HG03354 (cell line): ENCODE data around the gene HAGHL.
"Not testable (repeated sequence)": the region's sequence is repeated elsewhere in the genome, so short reads cannot be mapped to it uniquely, and the experiment has no call there.

Source experiments
- ATAC-seq: cut with Tn5 transposase; IDR thresholded peaks from one replicate; pipeline ENCODE4 v1.9.1; 2021; ENCODE audit warnings: mild to moderate bottlenecking; ENCODE audit not compliant: unreplicated experiment, poor library complexity, severe bottlenecking

The HAGHL gene

DNA sequence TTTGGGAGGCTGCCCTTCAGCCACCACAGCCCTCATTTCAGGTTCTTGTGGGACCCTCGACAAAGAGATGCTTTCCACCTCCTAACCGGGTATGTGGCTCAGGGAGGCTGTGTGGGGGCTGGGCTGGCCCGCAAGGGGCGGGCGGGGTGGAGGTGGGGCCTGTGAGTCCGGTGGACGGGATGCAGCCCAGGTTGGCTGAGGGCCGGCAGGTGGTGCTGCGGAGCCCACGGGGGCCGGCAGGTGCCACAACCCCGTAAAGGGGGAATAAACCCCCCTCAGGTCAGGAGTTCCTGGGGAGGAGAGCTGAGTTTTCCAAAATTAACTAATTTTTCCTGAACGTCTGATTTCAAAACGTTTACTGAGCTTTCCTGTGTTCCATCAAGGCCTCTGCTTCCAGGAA, 18.8 kb downstream of the HAGHL start:
- ATAC-seq = no peak

DNA sequence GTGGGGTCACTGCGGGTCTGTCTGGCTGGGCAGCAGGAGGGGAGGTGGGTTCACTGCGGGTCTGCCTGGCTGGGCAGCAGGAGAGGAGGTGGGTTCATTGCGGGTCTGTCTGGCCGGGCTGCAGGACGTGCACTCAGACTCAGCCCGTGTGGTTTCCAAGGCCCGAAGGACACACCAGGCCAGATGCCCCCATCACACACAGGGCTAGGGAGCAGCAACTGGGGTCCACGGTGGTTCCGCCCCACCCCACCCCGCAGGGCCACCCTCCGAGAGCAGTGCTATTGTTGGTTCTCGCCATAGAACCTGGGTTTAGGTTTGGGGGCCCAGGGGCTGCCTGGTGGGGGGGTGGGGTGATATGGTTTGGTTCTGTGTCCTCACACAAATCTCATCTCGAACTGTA, 19.7 kb downstream of the HAGHL start:
- no peak for ATAC-seq

DNA sequence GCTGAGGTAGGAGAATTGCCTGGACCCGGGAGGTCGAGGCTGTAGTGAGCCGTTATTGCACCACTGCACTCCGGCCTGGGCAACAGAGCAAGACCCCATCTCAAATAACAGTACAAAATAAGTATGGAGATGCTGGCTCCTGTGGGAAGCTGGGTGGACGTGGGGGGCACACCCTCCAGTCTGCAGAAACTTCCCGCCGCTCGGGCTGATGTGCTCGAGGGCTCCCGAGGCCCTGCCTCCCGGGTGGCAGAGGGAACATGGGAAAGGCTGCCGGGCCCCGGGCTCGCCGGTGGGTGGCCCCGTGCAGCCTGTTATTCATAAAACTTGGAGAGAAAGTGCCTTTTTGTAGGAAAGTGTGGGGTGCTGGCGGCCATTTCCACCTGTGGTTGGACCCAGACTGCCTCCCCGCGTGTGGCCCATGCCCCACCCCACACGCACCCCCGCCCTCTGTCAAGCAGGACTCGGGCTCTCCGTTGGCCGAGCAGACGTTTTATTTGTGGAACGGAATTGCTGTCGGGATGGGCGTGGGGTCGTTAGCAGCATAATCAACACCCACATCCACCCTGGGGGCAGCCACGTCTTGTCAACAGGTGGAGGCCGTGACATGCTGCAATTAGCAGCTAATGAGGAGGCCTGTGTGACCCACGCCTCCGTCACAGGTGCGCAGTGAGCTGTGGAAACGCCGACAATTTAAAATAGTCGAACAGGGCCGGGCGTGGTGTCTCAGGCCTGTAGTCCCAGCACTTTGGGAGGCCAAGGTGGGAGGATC, 21.3 kb downstream of the HAGHL start:
- no peak for ATAC-seq

DNA sequence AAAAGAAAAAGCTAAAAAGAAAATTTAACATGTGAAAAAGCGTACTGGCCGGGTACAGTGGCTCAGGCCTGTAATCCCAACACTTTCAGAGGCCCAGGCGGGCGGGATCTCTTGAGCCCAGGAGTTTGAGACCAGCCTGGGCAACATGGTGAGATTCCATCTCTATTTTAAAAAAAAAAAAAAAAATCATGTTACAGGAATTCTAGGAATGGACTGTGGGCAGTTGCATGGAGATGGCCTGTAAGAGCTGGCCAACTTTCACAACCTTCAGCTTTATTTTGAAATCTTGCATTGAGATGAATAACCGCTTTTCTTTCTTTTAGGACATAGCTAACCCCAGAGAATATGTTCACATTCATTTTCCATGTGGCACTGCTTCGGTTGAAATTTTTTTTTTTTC, 22.1 kb downstream of the HAGHL start:
- ATAC-seq = no peak

DNA sequence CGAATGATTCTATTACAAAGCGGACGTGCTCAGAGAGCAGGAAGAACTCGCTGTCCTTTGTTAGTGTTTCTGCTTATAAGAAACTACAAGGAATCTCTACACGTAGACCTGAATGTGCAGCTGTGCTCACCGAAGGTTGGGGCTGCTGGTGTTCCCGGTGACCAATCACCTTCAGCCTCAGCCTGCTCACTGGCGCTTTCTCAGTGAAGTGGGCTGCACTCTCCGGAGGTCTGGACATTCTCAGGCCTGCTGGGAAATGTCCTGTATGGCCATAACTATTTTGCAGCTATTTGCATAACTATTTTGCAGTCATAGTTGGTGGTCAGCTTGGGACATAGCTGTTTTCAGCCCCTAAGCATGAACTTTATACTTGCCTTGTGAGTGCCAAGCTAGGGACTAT, 23.6 kb downstream of the HAGHL start:
- ATAC-seq = no peak

DNA sequence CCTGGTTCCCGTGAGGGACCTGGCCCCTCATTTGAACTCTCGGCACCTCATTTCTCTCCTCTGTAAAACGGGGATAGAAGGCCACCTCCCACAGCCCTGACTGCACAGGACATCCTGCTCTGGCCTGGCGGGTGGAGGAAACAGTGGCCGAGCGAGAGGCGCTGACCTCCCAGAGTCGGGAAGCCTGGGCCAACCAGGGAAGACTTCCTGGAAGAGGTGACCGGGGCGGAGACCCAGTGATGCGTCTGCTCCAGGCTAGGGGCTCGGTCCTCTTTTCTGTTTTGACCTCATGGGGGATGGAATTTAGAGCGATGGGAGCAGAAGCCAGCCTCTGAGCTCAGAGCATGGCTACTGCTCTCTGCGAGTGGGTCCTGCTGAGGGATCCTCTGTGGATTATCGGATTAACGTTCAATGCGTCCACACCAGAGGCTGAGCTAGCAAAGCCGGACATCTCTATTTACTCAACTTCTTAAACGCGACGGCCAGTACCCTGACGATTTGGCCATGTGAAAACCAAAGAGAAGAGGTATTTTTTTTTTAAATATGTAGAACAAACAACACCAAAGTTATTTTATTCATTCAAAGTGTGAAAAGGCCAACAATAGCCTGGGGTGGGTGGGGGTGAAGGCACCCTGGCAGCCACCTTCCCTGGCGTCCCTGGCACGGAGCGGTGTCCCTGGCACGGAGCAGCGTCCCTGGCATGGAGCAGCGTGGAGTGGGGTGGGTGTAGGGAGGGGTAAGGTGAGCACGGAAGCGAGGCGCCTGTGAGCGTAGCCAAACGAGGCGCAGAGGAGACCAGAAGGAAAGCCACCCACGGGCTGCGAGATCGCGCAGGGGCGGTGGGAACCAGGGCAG, 24.5 kb downstream of the HAGHL start:
- ATAC-seq = no peak

DNA sequence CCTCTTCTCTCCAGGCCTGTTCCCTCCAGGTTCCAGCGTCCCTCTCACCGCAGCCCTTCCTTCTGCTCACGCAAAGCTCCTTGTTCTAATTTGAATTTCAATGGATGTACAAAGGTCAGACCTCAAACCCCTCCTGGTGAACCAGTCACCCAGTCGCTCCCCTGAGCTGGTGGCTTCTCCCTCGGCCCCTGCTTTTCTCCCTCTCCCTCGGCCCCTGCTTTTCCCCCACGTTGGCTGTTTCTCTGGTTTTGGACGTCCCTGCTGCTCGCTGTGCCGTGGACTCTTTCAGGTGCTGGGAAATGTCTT, 25.1 kb downstream of the HAGHL start:
- no peak for ATAC-seq

DNA sequence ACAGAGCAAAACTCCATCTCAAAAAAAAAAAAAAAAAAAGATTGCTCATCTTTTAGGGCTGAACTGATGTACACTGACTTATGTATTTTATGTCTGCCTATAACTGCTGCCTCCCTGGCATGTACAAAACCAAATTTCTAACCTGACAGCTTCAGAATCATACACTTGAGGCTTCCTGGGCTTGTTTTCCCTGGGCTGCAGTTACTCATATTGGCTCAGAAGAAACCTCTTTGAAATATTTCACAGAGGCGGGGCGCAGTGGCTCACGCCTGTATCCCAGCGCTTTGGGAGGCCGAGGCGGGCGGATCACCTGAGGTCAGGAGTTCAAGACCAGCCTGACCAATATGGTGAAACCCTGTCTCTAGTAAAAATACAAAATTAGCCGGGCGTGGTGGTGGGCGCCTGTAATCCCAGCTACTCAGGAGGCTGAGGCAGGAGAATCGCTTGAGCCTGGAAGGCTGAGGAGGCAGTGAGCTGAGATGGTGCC, 27.3 kb downstream of the HAGHL start:
- ATAC-seq = not testable (repeated sequence)

DNA sequence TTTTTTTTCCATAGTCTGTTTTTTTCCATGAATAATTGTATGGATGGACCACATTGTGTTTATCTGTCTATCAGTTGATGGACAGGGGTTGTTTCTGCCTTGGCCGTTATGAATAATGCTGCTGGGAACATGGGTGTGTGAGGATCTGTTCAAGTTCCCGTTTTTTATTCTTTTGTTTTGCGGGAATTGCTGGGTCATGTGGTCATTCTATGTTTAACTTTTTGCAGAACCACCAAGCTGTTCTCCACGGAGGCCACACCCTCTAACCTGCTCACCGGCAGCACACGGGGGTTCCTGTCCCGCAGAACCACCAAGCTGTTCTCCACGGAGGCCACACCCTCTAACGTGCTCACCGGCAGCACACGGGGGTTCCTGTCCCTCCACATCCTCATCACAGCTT, 27.8 kb downstream of the HAGHL start:
- ATAC-seq = no peak

DNA sequence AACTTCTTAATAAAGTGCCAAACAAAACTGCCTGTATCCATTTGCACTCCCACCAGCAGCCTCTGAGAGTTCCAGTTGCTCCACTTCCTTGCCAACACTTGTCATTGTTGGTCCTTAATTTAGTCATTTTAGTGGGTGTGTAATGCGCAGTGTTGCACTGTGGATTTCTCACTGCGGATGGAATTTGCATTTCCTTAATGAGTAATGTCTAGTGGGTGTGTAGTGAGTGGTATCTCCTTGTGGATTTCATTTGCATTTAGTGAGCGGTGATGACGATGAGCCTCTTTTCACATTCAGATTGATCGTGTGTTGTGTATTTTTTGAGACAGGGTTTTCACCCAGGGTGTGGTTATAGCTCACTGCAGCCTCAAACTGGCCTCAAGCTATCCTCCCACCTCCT, 29.5 kb downstream of the HAGHL start:
- ATAC-seq = no peak

DNA sequence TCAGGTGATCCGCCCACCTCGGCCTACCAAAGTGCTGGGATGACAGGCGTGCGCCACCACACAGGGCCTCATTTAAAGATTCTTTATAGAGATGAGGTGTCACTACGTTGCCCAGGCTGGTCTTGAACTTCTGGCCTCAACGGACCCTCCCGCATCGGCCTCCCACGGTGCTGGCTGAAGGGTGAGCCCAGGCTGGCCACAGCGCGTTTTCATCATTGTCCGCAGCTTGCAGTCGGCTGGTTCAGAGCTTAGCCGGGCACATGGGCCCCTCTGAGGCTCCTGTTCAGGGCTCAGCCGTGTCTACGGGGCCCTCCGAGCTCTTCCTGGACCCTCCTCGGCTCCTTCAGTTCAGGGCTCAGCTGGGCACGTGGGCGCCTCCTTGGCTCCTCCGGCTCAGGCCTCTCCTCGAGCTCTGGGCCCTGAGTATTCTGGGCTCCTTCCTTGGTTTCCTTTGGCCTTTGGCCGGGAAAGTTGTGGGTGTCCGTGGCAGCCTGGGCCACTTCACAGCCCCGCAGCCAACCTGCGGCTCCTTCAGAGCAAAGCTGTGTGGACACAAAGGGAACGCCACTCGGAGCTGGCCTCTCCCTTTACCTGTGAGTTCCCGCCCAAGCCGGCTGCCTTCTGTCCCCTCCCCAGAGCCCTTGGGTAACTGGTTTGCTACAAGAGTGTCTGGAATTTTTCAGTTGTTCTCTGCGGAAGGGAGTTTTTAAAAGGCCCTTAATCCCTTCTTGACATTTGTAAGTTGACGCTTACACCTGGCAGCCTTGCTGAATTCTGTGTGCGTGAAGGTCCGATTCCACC, 32.4 kb downstream of the HAGHL start:
- ATAC-seq = no peak

DNA sequence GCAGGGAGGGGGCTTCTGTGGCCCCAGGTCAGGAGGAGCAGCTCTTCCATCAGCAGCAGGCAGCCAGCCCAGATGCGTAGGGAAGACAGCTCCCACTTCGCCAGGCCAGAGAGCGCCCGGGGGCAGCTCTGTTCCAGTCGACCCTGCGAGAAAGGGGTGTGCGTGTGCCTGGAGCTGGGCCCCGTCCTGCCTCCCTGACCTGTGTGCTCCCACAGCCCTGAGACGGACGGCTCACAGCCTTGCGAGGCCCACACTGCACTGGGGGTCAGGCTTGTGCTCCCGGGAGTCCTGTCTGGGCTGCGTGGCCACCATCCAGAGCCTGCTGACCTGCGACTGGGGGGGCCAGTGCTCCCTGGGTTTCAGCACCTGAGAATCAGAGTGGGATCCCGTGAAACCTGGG, 33.2 kb downstream of the HAGHL start:
- no peak for ATAC-seq

DNA sequence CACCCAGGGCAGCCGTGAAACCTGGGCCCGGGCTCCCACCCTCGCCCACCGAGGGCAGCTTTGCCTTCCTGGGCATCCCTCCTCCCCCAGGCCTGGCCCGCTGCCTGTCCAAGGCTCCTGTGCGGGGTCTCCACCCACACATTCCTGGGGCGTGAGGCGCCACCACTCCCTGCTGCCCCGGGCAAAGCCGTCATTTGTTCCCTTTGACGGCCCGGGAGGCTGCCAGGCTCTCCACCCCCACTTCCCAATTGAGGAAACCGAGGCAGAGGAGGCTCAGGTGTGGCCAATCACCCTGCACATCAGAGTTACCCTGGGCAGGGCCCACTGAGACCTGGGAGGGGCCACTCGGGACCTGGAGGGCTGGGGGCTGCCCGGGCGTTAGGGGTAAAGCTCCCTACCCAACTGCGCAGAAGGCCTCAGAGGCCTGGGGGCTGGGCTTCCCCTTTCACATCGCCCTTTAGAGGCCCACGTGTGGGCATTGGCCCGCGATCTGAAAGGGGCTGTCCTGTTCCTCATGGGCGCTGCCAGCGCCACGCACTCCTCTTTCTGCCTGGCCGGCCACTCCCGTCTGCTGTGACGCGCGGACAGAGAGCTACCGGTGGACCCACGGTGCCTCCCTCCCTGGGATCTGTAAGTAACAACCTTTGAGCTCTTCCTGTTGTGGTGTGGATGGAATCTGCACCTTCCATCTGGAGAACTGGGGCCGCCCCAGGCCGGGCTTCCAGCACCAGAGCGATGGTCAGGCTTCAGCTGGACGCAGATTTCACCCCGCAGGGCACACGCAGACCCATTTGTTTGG, 33.8 kb downstream of the HAGHL start, which contains the start of gene MSLN:
MSLN (plus strand) TSS at position 190 of the 799 bp plus-strand sequence. CDS start 1,947 bp downstream, outside the sequence.
- ATAC-seq = no peak

DNA sequence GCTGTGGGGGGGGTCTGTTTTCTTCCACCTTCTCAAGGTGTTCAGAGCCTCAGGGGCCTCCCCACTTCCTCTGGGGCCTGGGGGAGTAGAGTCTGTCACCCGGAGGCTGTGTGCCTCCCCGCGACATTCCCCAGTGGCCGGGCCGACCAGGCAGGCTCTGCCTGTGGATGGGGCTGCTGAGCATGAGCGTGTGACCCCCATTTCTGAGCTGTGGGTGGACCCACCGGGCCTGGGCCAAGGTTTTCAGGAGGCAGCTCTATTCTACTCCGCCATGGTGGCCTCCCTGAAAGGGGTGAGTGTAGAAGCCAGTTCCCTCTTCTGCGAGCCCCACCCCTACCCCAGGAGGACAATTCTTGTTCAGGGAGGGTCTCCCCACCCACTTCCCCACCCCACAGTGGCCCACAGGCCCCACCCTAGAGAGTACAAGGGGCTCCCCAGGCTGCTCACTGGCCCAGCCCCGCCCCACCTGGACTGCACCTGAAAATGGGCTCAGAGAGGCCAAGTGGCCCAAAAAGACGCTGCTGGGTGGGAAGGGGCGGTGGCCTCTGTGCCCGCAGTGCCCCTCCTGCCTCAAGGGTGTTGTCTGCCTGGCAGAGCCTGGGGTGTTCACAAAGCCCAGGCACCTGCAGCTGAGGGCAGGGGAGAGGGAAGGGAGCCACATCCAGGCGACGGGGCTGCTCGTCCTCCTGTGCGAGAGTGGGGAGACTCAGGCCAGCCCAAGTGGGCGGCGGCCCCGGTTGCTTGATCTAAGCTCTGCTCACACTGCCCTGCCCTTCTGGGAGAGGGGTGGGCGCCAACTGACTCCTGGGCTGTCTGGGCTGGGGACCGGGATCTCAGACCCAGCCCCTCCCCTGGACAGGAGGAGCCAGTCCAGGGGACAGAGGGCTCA, 35.0 kb downstream of the HAGHL start:
- no peak for ATAC-seq

DNA sequence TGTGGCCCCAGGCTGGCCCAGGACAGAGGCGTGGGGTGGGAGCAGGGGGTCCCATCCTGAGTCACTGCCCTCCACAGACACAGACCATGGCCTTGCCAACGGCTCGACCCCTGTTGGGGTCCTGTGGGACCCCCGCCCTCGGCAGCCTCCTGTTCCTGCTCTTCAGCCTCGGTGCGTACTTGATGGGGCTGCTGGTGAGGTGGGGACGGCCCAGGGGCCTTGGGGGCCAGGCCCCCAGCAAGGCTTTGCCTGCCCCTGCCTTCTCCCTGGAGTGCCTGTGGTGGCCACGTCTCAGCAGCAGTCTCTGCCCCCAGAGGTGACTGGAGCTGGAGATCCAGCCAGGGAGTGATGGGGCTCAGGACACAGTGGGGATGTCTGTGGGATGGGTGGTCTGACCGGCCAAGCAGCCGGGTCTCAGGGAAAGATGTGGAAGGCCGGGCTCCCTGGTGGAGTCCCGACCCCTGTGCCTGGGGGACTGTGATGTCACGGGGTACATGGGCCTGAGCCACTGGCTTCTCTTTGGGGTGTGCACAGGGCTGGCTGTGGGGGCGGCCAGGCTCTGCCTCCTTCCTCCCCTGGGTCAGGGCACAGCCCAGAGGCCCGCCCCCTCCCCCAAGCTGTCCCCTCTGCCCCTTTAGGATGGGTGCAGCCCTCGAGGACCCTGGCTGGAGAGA, 35.8 kb downstream of the HAGHL start:
- no peak for ATAC-seq

DNA sequence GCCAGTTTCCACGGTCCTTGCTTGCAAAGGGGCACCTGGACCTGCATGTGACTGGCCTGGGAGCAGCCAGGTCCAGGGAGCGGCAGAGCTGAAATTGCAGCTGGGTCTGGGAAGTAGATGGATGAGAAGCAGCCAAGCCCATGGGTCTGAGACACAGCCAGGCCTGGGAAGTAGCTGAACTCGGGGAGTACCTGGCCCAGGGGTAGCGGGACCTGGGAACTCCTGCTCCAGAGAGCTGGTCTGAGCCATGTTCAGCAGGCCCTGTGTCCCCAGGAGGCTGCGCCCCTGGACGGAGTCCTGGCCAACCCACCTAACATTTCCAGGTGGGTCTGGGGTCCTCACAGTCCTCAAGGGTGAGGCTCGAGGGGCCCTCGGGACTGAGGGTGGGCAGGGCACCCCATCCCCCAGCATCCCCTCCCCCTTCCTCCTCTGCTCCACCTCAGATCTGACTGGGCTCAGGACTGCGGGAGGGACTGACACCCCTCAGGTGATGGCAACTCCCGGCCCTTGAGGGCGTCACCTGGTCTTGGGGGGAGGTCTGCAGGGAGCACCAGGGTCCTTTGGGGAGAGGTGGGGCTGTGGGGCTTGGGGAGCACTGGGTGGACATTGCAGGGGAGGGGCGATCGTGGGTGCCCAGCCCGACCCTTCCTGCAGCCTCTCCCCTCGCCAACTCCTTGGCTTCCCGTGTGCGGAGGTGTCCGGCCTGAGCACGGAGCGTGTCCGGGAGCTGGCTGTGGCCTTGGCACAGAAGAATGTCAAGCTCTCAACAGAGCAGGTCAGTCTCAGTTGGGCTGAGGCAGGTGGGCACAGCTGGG, 36.7 kb downstream of the HAGHL start:
- ATAC-seq = no peak

DNA sequence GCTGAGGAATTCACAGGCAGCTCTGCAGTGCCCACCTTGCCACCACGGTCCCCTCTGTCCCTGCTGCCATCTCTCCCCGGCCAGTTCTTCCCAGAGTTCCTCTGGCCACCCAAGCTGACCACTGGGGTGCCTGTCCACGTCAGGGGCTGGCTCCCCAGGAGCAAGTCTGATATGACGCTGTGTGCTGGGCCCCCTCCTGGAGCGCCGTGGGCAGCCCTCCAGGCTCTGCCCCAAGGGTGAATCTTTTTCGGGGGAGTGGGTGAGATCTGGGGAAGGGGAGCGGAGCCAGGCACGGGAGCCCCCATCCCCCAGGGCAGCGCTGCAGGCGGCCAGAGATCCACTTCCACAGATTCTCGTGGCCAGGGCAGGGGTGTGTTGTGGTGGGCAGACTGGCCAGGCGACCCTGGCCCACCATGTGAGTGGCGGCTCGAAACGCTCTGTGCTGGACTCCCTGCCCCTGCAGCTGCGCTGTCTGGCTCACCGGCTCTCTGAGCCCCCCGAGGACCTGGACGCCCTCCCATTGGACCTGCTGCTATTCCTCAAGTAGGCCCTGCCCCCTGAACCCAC, 37.4 kb downstream of the HAGHL start:
- no peak for ATAC-seq
